GM12892 (cell line): Measurements from ENCODE around the gene OTOG.

ENCODE experiments used
- POLR2A ChIP-seq: IDR thresholded peaks from 2 replicates; pipeline ENCODE4 v1.6.1; 2011; ENCODE audit warnings: low read depth, low read length, control low read depth
- POLR2AphosphoS5 ChIP-seq: IDR thresholded peaks from 2 replicates; pipeline ENCODE4 v1.6.1; 2011; ENCODE audit warnings: low read depth, low read length, control low read depth

DNA sequence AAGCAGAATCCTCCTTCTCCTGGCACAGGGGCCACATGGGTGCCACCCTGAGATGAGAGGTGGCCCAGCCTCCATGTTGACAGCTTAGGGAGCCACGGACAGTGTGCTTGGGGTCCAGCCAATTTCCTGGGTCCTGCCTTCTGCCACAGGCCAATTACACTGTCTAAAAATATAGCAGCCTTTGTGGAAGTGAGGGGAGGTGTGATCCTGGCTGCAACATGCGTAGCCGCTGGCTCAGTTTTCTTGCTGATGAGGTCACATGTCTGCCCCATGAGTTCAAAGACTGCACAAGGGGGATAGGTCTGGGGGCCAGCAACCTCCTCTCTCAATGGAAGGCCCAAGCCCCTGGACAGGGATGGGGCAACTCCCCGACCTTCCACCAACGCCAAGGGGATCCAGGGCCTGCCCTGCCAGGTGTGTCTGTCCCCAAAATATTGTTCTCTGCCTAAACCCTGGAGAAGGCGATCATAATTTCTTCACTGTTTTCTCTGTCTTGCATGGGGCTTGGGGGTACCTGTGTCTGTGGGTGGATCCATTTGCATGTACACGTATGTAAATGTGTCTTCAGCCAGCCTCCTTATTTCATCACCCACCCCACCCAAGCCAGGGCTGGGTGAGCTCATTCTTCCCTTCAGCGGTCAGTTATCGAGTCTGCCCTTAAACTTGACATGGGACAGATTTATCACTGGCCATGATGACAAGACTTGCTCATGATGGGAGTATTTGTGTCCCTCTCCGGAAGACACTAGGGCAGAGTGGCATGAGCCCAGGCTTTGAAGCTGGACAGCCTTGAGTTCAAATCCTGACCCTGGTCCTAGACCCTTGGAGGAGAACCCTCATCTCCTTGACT is 59.4 kb downstream of the OTOG start:
- TF ChIP-seq POLR2AphosphoS5 (no peak), POLR2A (no peak)
